ENCODE data around the gene SLC16A3. TPM values are rescaled to one million over a fixed set of nuclear protein-coding genes. Genes with fewer than 3 reads are reported as not detected.

Gene SLC16A3
- total and polyA plus RNA-seq, 2 donors (not counting 1 experiment from before 2014, with no cell fraction given): 14.9 to 65.7 TPM

- H3K36me3 ChIP-seq (replicated peaks in 1 of 2; ENCODE audit: control extremely low read depth in 1 of 2, control insufficient read depth in 1 of 2, extremely low read depth in 1 of 2, insufficient read depth in 2 of 2, low read length in 1 of 2): peaks cover 0 to 49% of the 10 kb centered on the region in 2 experiments
- no peaks in the 10 kb centered on the region for H3K27me3 Mint-ChIP-seq
- H3K27ac Mint-ChIP-seq: peak overlapping the region; percentile 77
- POLR2A ChIA-PET: interaction anchor here (0.5 to 1.7 kb wide), 6 partner anchors 12 to 534 kb away, joined by 3 to 6 read pairs (median 4); no protein-coding TSS in a partner anchor
- H3K4me3 ChIP-seq (ENCODE audit: control extremely low read depth in 1 of 5, extremely low read depth in 1 of 5, insufficient read depth in 1 of 5, low read depth in 2 of 5, low read length in 4 of 5): no peak overlapping the region
- no peaks in the 10 kb centered on the region for H3K9me3 Mint-ChIP-seq (ENCODE audit: insufficient read depth)
- H3K4me3 Mint-ChIP-seq: no peak overlapping the region
- intact Hi-C loops (cut with micrococcal nuclease): no loop called here
- H3K9ac ChIP-seq (ENCODE audit: low read length): no peak overlapping the region
- H2AFZ ChIP-seq (ENCODE audit: insufficient read depth, low read depth, low read length, poor library complexity, severe bottlenecking): no peak overlapping the region
- H3K27me3 ChIP-seq (replicated peaks in 1 of 4; ENCODE audit: control extremely low read depth in 1 of 4, control insufficient read depth in 3 of 4, insufficient read depth in 4 of 4, low read length in 3 of 4): no peaks in the 10 kb centered on the region
- peak overlapping the region in 1 of 2 donors; percentile 62 for H3K27ac ChIP-seq (ENCODE audit: low read length in 2 of 2)
- DNase-seq: peak; percentile 46
- WGBS (ENCODE audit: insufficient coverage): 65% methylated on average over 22 of the region's 27 CpGs
- H3K4me1 Mint-ChIP-seq: peaks cover 44% of the 10 kb centered on the region
- peaks cover 14 to 36% of the 10 kb centered on the region in 2 donors for H3K4me1 ChIP-seq (ENCODE audit: control insufficient read depth in 2 of 2, insufficient read depth in 2 of 2, low read length in 2 of 2)
- peaks cover 54% of the 10 kb centered on the region for H3K79me2 ChIP-seq (ENCODE audit: control insufficient read depth, insufficient read depth, low read length)
- peaks cover 0 to 4% (median 0%) of the 10 kb centered on the region in 3 donors for H3K9me3 ChIP-seq (ENCODE audit: control extremely low read depth in 1 of 3, control insufficient read depth in 2 of 3, insufficient read depth in 1 of 3, low read length in 2 of 3)
- peaks cover 98% of the 10 kb centered on the region for H4K20me1 ChIP-seq (ENCODE audit: control insufficient read depth, insufficient read depth, low read length, poor library complexity, severe bottlenecking)
- H3K4me2 ChIP-seq (replicated peaks; ENCODE audit: low read depth, low read length, poor library complexity, severe bottlenecking): peak overlapping the region; percentile 38
- CTCF ChIA-PET: interaction anchor here (0.5 to 4.1 kb wide), 7 partner anchors 15 to 111 kb away, joined by 3 to 24 read pairs (median 4); no protein-coding TSS in a partner anchor
- peak; percentile 8 for ATAC-seq (ENCODE audit: low read depth)
- TF ChIP-seq EZH2 (IDR thresholded peaks at IDR 0.05; ENCODE audit: borderline replicate concordance, insufficient read depth, low read depth, low read length, poor library complexity, severe bottlenecking) (no peak), CTCF (IDR thresholded peaks at IDR 0.05) (no peak)
Observed at GRCh38 chr17:82241183-82241925, 12.5 kb downstream of the SLC16A3 start.

All from B cell (primary cell).